CD8-positive, alpha-beta memory T cell (primary cell): ENCODE measurements around the gene SOX8. TPM values are rescaled to one million over a fixed set of nuclear protein-coding genes. Genes with fewer than 3 reads are reported as not detected.

Experiments
- CTCF ChIA-PET: fragments of 350-600 bp; sonication (Branson Sonifier 250); formaldehyde crosslinking; loops from one replicate; lab custom pipeline; 2021; ENCODE audit warnings: antibody characterized with exemption; lab: Charles Lee
- POLR2A ChIA-PET: fragments of 350-600 bp; sonication (Branson Sonifier 250); formaldehyde crosslinking; loops from one replicate; lab custom pipeline; 2021; ENCODE audit warnings: antibody characterized with exemption; lab: Charles Lee
- DNase-seq, 5 donors: peaks; one replicate each; pipeline versions ENCODE4 v3.0.0 to v3.0.0-alpha.2; 2020 to 2022; ENCODE audit warnings: mixed read lengths in 1 of 5
- H3K27ac ChIP-seq: one replicate; pipeline ENCODE4 v1.7.0; 2013; ENCODE audit warnings: low read depth, mild to moderate bottlenecking, low read length, moderate library complexity
- H3K27me3 ChIP-seq: 2 replicates; pipeline ENCODE4 v1.7.0; 2013; ENCODE audit warnings: low read length, mild to moderate bottlenecking; ENCODE audit not compliant: insufficient read depth, poor library complexity, severe bottlenecking
- H3K36me3 ChIP-seq: 2 replicates; pipeline ENCODE4 v1.7.0; 2013; ENCODE audit warnings: mild to moderate bottlenecking, low read length, moderate library complexity; ENCODE audit not compliant: insufficient read depth
- H3K4me1 ChIP-seq: 2 replicates; pipeline ENCODE4 v1.7.0; 2013; ENCODE audit warnings: mild to moderate bottlenecking, low read length, moderate library complexity; ENCODE audit not compliant: insufficient read depth
- H3K4me3 ChIP-seq: 2 replicates; pipeline ENCODE4 v1.7.0; 2013; ENCODE audit warnings: mild to moderate bottlenecking, low read length
- H3K9me3 ChIP-seq: 2 replicates; pipeline ENCODE4 v1.7.0; 2013; ENCODE audit warnings: mild to moderate bottlenecking, low read length
- H3K27ac Mint-ChIP-seq, 8 donors: one replicate each; pipeline ENCODE4 v1.8.0; 2020 to 2021; ENCODE audit warnings: mixed read lengths in 8 of 8, mild to moderate bottlenecking in 6 of 8, inconsistent platforms in 3 of 8, moderate library complexity in 3 of 8
- H3K27me3 Mint-ChIP-seq, 2 donors: one replicate each; pipeline ENCODE4 v1.8.0; 2020 to 2021; ENCODE audit warnings: mixed read lengths in 2 of 2, mild to moderate bottlenecking in 1 of 2, moderate library complexity in 1 of 2
- H3K36me3 Mint-ChIP-seq, 3 donors: one replicate each; pipeline ENCODE4 v1.8.0; 2020 to 2021; ENCODE audit warnings: mixed read lengths in 3 of 3, inconsistent platforms in 1 of 3, mild to moderate bottlenecking in 1 of 3
- H3K4me1 Mint-ChIP-seq, 3 donors: one replicate each; pipeline ENCODE4 v1.8.0; 2020 to 2021; ENCODE audit warnings: mixed read lengths in 3 of 3, inconsistent platforms in 1 of 3, mild to moderate bottlenecking in 1 of 3
- H3K4me3 Mint-ChIP-seq, 7 donors: one replicate each; pipeline ENCODE4 v1.8.0; 2020 to 2021; ENCODE audit warnings: mixed read lengths in 7 of 7, mild to moderate bottlenecking in 6 of 7, moderate library complexity in 4 of 7, inconsistent platforms in 2 of 7
- H3K9me3 Mint-ChIP-seq, 5 donors: one replicate each; pipeline ENCODE4 v1.8.0; 2020 to 2022; ENCODE audit warnings: mixed read lengths in 5 of 5, mild to moderate bottlenecking in 3 of 5, moderate library complexity in 2 of 5, inconsistent platforms in 1 of 5
- polyA plus RNA-seq: library from polyadenylated mRNA; unstranded; fragments of 300-500 nt; fragmentation: Illumina TruSeq; gene quantifications from one replicate; pipeline ENCODE4 v1.2.3, GENCODE V29; 2021
- total RNA-seq, 2 experiments: library from RNA; stranded (reverse); gene quantifications; one replicate each; pipeline ENCODE4 v1.2.3, GENCODE V29; 2021

The SOX8 gene
- total and polyA plus RNA-seq, 3 experiments from 2014 or later = 0.39 to 0.62 (median 0.39) TPM

DNA sequence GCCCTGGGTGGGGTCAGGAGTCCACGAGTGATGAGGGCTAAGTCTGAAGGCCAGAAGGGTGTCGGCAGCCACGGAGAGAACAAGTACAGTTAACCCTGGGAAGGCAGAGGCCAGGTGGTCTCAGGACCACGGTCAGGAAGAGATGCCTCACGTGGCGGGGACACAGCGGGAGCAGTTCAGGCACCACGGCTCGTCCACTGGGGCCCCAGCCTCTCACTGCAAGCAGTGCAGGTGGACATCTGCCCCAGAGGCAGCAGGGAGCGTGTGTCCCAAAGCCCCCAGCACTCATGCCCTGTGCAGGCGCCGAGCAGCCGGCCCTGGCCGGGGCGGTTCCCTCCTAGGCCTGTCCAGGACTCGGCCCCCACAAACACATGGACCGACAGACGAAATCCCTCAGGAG, 15.5 kb upstream of the SOX8 start:
- Histone ChIP-seq H3K4me1 (peaks cover 24% of the 10 kb centered on the region), H3K27ac (no peak overlapping the region), H3K4me3 (no peak overlapping the region), H3K36me3 (no peaks in the 10 kb centered on the region), H3K27me3 (no peaks in the 10 kb centered on the region), H3K9me3 (no peaks in the 10 kb centered on the region)
- Mint-ChIP-seq H3K36me3 (peaks cover 4 to 43% (median 9%) of the 10 kb centered on the region in 3 donors), H3K27ac (peak overlapping the region in 3 of 8 donors; percentile 33 to 91 (median 43)), H3K4me3 (peak overlapping the region in 2 of 7 donors; percentile 17 to 86), H3K4me1 (peaks cover 35 to 64% (median 52%) of the 10 kb centered on the region in 3 donors), H3K9me3 (no peaks in the 10 kb centered on the region), H3K27me3 (no peaks in the 10 kb centered on the region)
- CTCF ChIA-PET = interaction anchor here (1.4 kb wide), 1 partner anchor 13 kb away, joined by 3 read pairs; no protein-coding TSS in a partner anchor
- POLR2A ChIA-PET = interaction anchor here (0.6 kb wide), 1 partner anchor 442 kb away, joined by 4 read pairs; no protein-coding TSS in a partner anchor
- peak in 1 of 5 donors; percentile 46 for DNase-seq

DNA sequence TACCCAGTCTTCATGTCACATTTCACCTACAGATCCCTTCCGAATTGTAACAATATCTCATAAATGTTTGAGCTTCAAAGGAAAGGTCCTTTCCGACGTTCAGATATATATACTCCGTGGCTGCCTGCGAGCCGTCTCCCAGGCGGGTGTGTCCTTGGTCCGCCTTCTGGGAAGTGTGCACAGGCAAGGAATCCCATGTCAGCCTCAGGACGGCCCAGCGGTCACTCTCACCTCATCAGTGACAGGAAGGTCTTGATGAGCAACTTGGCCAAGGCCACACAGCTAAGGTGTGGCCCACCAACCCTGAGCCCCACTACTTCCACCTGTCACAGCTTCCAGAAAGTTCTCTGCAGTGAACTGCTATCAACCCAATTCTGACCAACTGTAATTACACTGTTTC, 15.1 kb upstream of the SOX8 start:
- peak overlapping the region in 2 of 8 donors; percentile 75 to 78 for H3K27ac Mint-ChIP-seq
- H3K4me1 Mint-ChIP-seq = peaks cover 37 to 66% (median 55%) of the 10 kb centered on the region in 3 donors
- H3K4me1 ChIP-seq = peaks cover 29% of the 10 kb centered on the region
- ChIA-PET POLR2A (no interaction called here), CTCF (interaction anchor here (1.4 kb wide), 1 partner anchor 12 kb away, joined by 3 read pairs; no protein-coding TSS in a partner anchor)
- H3K27ac ChIP-seq = no peak overlapping the region
- peak in 1 of 5 donors; percentile 24 for DNase-seq
- no peaks in the 10 kb centered on the region for H3K36me3 ChIP-seq
- H3K9me3 ChIP-seq = no peaks in the 10 kb centered on the region
- no peaks in the 10 kb centered on the region for H3K27me3 Mint-ChIP-seq
- no peaks in the 10 kb centered on the region for H3K27me3 ChIP-seq
- H3K36me3 Mint-ChIP-seq = peaks cover 4 to 43% (median 9%) of the 10 kb centered on the region in 3 donors
- H3K4me3 Mint-ChIP-seq = peak overlapping the region in 2 of 7 donors; percentile 21 to 24
- H3K9me3 Mint-ChIP-seq = no peaks in the 10 kb centered on the region
- H3K4me3 ChIP-seq = no peak overlapping the region

DNA sequence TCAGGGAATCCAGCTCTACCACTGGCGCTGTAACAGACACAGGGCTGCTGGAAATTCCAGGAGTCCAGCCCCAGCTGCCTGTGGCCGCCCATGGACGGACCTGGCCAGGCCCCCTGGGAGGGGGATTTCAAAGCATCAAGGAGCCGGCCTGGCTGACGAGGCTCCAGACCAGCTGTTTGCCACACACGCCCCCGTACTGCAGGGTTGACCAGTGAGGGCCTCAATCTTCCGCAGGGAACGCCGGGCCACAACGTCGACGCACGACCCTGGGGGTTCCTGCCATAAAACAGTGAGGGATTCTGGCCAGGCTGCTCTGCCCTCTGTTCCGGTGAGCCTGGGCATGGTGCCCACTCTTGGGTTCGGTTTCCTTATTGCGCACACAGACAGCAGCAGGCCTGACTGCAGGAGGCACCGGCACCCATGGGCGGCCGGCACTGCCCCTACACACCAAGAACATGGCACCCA, 14.5 kb upstream of the SOX8 start:
- no peak overlapping the region for H3K4me3 ChIP-seq

DNA sequence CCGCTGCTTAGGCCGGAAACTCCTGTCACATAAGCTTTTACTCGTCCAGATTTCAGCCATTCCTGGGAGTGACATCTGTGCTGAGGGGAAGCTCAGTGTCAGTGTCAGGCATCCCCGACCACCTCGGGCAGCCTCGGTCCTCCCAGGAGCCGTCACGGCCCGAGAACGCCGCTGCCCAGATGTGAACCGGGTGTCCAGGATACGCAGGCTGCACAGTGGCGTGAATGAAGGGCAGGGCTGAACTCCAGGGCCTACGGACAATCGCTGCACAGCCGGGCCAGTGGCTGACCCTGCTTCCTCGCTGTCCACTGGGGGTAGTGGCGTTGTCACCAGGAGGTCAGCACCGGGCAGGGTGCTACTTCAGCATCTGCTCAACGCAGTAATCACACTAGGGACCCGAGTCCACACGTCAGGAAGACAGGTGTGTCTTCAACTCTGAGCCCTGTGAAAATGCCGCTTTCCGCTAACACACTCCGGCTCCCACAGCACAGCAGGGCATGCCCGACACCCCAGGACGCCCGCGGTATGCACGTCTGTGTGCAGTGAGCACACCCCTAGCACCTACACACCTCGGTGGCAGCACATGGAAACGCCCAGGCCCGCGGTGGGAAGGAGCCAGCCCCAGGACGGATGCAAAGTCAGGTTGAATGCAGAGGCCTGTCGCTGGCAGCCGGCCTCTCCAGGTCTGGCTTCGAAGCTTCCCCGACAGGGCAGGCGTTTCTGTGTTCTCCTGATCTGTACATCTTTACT, 13.8 kb upstream of the SOX8 start:
- ChIA-PET POLR2A (no interaction called here), CTCF (interaction anchor here (1.4 kb wide), 1 partner anchor 11 kb away, joined by 3 read pairs; no protein-coding TSS in a partner anchor)
- H3K9me3 ChIP-seq = no peaks in the 10 kb centered on the region
- Mint-ChIP-seq H3K4me3 (peak overlapping the region in 2 of 7 donors; percentile 9 to 78), H3K9me3 (no peaks in the 10 kb centered on the region), H3K36me3 (peaks cover 4 to 43% (median 9%) of the 10 kb centered on the region in 3 donors), H3K27me3 (no peaks in the 10 kb centered on the region), H3K4me1 (peaks cover 38 to 62% (median 57%) of the 10 kb centered on the region in 3 donors), H3K27ac (peak overlapping the region in 1 of 8 donors; percentile 70)
- peaks cover 30% of the 10 kb centered on the region for H3K4me1 ChIP-seq
- H3K27ac ChIP-seq = no peak overlapping the region
- DNase-seq = peak in 1 of 5 donors; percentile 28
- H3K27me3 ChIP-seq = no peaks in the 10 kb centered on the region
- H3K4me3 ChIP-seq = no peak overlapping the region
- no peaks in the 10 kb centered on the region for H3K36me3 ChIP-seq

More for the DNA sequence above, 14.5 kb upstream of the SOX8 start:
- DNase-seq = peak in 1 of 5 donors; percentile 43
- H3K9me3 ChIP-seq = no peaks in the 10 kb centered on the region
- Mint-ChIP-seq H3K9me3 (no peaks in the 10 kb centered on the region), H3K4me1 (peaks cover 38 to 68% (median 60%) of the 10 kb centered on the region in 3 donors), H3K27ac (peak overlapping the region in 1 of 8 donors; percentile 75), H3K36me3 (peaks cover 4 to 43% (median 9%) of the 10 kb centered on the region in 3 donors), H3K4me3 (no peak overlapping the region), H3K27me3 (no peaks in the 10 kb centered on the region)
- CTCF ChIA-PET = interaction anchor here (1.4 kb wide), 1 partner anchor 12 kb away, joined by 3 read pairs; no protein-coding TSS in a partner anchor
- no peaks in the 10 kb centered on the region for H3K36me3 ChIP-seq
- POLR2A ChIA-PET = no interaction called here
- no peak overlapping the region for H3K27ac ChIP-seq
- H3K27me3 ChIP-seq = no peaks in the 10 kb centered on the region
- peaks cover 30% of the 10 kb centered on the region for H3K4me1 ChIP-seq

DNA sequence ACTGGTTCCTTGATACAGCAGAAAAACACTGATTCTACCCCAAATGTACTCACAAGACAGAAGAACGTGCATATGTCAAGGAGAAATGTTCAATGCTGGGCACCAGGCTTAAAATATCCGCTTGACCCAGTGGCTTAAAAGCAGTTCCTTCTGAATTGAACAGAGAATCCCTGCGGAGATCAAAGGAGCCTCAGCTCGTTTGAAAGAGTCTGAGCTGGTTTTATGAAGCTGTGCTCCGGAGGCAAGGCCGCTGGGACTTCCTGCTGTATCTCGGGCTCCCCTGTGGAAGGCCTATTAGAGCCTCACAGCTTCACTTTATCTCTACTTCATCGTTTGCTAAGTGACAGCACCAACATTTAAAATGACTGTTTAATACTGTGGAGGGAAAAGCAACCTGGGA, 12.9 kb upstream of the SOX8 start:
- CTCF ChIA-PET = no interaction called here
- no peak for DNase-seq
- peaks cover 32 to 53% (median 48%) of the 10 kb centered on the region in 3 donors for H3K4me1 Mint-ChIP-seq
- Histone ChIP-seq H3K36me3 (no peaks in the 10 kb centered on the region), H3K4me3 (no peak overlapping the region), H3K27ac (no peak overlapping the region), H3K4me1 (peaks cover 22% of the 10 kb centered on the region), H3K9me3 (no peaks in the 10 kb centered on the region), H3K27me3 (no peaks in the 10 kb centered on the region)
- no peaks in the 10 kb centered on the region for H3K9me3 Mint-ChIP-seq
- H3K4me3 Mint-ChIP-seq = peak overlapping the region; percentile 40 to 80 (median 62)
- H3K36me3 Mint-ChIP-seq = peaks cover 4 to 41% (median 9%) of the 10 kb centered on the region in 3 donors
- POLR2A ChIA-PET = no interaction called here
- peak overlapping the region in 2 of 8 donors; percentile 11 to 55 for H3K27ac Mint-ChIP-seq
- H3K27me3 Mint-ChIP-seq = no peaks in the 10 kb centered on the region

DNA sequence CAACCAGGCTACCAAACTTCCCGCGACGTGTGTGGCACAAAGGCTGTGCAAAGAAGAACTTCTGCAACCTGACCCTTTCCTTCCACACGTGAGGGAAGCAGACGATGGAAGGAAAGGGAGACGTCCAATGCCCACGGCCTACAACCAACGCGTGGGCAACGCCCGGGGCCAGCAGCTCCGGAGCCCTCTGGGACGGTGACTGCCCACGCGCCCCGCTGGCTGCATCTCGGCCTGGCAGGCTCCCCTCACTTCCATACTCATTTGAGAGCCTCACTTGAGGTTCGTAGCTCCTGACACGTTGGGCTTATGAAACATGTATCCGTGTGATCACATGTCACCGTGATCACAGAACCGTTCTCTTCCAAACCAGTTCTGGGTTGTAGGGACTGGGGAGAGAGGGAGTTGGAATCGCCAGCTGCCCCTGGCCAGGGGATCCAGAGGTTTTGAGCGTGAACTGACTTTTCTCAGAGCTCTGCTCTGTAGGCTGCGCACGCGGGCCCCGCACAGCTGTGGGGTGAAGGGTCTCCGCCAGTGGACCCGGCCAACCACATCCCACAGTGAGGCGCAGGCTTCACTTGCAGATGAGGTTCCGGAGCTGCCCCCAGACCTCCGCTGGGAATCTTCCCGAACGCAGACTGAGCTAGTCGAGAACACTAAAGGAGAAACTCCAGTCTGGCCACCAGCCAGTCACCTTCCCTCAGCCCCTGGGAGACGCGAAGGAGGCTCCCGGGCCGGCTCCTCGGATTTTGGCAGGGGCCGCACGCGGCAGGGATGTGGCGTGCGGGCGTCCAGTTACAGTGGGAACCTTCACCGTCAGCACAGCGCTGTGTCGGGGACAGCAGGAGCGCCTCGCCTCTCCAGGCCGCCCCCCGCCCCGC, 11.8 kb upstream of the SOX8 start:
- H3K27ac Mint-ChIP-seq = peak overlapping the region in 3 of 8 donors; percentile 52 to 77 (median 70)
- H3K36me3 Mint-ChIP-seq = peaks cover 4 to 35% (median 9%) of the 10 kb centered on the region in 3 donors
- Histone ChIP-seq H3K4me3 (peak overlapping the region; percentile 73), H3K27me3 (no peaks in the 10 kb centered on the region), H3K36me3 (no peaks in the 10 kb centered on the region), H3K27ac (peak overlapping the region; percentile 61), H3K9me3 (no peaks in the 10 kb centered on the region), H3K4me1 (peaks cover 20% of the 10 kb centered on the region)
- no peaks in the 10 kb centered on the region for H3K9me3 Mint-ChIP-seq
- no peak for DNase-seq
- ChIA-PET POLR2A (interaction anchor here (0.6 to 0.7 kb wide), 2 partner anchors 12 to 275 kb away, joined by 3 to 4 read pairs; partner anchors contain the start of gene SOX8), CTCF (no interaction called here)
- no peaks in the 10 kb centered on the region for H3K27me3 Mint-ChIP-seq
- peaks cover 22 to 42% (median 38%) of the 10 kb centered on the region in 3 donors for H3K4me1 Mint-ChIP-seq
- H3K4me3 Mint-ChIP-seq = peak overlapping the region; percentile 56 to 88 (median 78)

DNA sequence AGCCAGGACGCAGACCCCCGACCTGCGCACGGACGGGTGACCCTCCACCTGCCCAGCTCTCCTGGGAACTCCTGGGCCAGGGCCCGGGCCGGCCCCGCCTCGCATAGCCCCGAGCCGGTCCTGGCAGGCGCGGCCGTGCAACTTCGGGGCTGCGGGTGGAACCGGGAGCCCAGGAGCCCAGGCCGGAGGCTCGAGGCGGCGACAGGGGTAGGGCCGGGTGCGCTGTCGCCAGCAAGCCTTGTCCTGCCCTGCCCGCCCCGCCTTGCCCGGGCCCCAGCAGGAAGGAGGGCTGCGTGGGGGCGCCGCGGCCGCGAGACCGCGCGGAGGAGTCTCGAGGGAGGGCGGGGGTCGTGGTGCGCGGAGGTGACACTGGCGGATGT, 11.2 kb upstream of the SOX8 start:
- no peaks in the 10 kb centered on the region for H3K36me3 ChIP-seq
- peak overlapping the region; percentile 61 for H3K27ac ChIP-seq
- H3K36me3 Mint-ChIP-seq = peaks cover 2 to 31% (median 6%) of the 10 kb centered on the region in 3 donors
- peaks cover 18 to 36% (median 32%) of the 10 kb centered on the region in 3 donors for H3K4me1 Mint-ChIP-seq
- H3K9me3 ChIP-seq = no peaks in the 10 kb centered on the region
- no peaks in the 10 kb centered on the region for H3K9me3 Mint-ChIP-seq
- no peaks in the 10 kb centered on the region for H3K27me3 Mint-ChIP-seq
- DNase-seq = no peak
- peak overlapping the region; percentile 70 to 90 (median 82) for H3K4me3 Mint-ChIP-seq
- H3K27ac Mint-ChIP-seq = peak overlapping the region in 1 of 8 donors; percentile 70
- H3K4me3 ChIP-seq = peak overlapping the region; percentile 73
- ChIA-PET CTCF (no interaction called here), POLR2A (interaction anchor here (0.7 kb wide), 1 partner anchor 275 kb away, joined by 4 read pairs; no protein-coding TSS in a partner anchor)
- H3K4me1 ChIP-seq = peaks cover 16% of the 10 kb centered on the region
- H3K27me3 ChIP-seq = no peaks in the 10 kb centered on the region
